GM19467 (cell line): ENCODE results near the gene UTP25.

Source experiments
- ATAC-seq: cut with Tn5 transposase; IDR thresholded peaks from one replicate; pipeline ENCODE4 v1.9.1; 2021; ENCODE audit warnings: mild to moderate bottlenecking, moderate library complexity; ENCODE audit not compliant: unreplicated experiment

Gene UTP25

GRCh38 chr1:209805875-209806760 lies 21.7 kb upstream of the UTP25 start, which contains the start of gene IRF6:
TSS of gene IRF6 (minus strand) at chr1:209806142. CDS start at chr1:209801413, 4,729 bp downstream.
- ATAC-seq, result peak; percentile 86

- ATAC-seq, result no peak
Measured at GRCh38 chr1:209807509-209807908, 20.3 kb upstream of the UTP25 start.

GRCh38 chr1:209808059-209808581 lies 19.7 kb upstream of the UTP25 start:
- ATAC-seq, result no peak

GRCh38 chr1:209809611-209810010 lies 18.2 kb upstream of the UTP25 start:
- ATAC-seq, result no peak

DNA sequence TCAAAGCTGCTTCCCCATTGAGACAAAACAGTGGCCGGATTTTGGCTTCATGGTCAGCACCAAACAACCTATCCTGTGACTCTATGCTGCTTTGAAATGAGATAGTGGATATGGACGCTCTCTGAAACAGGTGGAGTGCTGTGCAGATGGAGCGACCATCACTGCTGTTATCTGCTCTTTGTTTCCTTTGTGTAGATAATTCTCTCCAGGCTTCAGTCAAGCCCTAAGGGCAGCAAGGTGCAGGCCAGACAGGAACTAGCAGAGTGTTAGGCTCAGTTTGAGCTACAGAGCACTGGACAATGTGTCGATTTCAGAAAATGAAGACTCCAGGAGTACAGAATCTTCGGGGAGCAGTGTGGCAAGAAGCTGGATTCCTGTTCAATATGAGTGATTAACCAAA lies 17.0 kb upstream of the UTP25 start:
- no peak for ATAC-seq

DNA sequence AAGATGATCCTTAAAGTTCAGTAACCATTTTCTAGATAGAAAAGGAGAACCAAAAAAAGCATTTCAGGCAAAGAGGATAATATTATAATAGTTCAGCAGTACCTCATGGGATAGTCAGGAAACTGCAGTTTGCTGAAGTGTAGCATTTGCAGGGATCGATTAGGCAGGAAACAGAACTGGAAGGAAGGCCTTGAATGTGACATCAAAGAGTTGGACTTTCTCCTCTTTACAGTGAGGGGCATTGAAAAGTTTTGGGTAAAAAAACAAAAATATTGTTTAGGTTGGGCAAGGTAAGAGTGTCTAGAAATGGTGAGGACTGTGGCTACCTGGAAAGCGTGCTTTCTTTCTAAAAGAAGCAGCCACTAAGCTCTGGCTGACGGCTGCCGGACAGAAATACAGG lies 13.9 kb upstream of the UTP25 start:
- no peak for ATAC-seq

- no peak for ATAC-seq
Measured at GRCh38 chr1:209815490-209815889, 12.3 kb upstream of the UTP25 start.

DNA sequence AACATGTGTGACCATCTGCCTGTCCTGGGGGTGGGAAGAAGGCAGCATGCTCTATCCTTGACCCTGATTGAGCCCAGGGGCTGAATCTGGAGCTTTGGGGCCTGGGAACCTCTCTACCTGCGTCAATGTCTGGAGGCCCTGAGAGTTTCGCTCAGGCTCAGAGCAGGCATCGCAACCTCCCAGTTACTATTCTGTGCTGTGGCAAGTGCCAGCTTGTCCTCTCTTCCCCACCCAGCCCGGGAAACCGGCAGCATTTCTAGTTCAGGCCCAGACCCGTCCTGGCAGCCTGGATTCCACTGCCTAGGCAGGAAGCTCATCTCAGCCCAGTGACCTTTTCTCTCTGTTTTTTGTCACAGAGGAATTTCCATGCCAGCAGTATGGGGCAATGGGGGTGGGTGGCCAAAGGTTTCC lies 11.8 kb upstream of the UTP25 start:
- no peak for ATAC-seq

GRCh38 chr1:209816923-209817322 lies 10.8 kb upstream of the UTP25 start:
- no peak for ATAC-seq

- no peak for ATAC-seq
Measured at GRCh38 chr1:209817691-209818090, 10.1 kb upstream of the UTP25 start.

DNA sequence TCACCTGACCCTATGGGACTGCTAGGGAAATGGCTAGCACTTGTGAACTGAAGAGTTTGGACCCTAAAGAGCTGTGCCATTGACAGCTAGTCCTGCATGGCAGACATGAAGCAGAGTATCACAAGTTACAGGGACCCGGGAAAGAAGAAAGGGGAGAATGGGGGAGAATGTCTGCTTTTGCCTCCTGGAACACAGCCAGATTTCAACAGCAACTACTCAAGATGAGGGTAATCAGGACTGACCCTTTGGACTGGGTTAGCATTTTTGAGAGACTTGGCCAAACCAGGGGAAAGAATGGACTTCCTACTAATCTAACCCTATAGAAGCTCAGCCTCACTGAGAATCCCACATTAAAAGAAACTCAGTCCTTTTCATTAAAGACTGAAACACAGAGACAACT lies 8.7 kb upstream of the UTP25 start:
- ATAC-seq, result no peak

- ATAC-seq, result no peak
Measured at GRCh38 chr1:209820986-209821385, 6.8 kb upstream of the UTP25 start.

DNA sequence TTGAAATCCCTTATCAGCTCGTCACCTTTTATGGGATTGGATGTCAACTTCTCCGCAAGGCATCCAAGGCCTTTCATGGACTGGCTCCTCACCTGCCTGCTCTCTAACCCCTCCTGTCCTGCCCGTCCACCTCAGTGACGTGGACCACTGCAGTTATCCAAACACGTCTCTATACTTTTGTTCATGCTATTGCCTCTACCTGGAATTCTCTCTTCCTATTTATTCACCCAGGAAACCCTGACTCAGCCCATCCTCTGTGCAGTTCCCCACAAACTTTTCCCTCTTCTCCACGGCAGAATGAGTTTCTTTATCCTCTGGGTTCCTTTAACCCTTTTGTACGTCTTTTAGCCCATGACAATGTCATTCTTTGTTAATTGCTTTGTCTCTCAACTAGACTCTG lies 5.1 kb upstream of the UTP25 start:
- ATAC-seq, result no peak

DNA sequence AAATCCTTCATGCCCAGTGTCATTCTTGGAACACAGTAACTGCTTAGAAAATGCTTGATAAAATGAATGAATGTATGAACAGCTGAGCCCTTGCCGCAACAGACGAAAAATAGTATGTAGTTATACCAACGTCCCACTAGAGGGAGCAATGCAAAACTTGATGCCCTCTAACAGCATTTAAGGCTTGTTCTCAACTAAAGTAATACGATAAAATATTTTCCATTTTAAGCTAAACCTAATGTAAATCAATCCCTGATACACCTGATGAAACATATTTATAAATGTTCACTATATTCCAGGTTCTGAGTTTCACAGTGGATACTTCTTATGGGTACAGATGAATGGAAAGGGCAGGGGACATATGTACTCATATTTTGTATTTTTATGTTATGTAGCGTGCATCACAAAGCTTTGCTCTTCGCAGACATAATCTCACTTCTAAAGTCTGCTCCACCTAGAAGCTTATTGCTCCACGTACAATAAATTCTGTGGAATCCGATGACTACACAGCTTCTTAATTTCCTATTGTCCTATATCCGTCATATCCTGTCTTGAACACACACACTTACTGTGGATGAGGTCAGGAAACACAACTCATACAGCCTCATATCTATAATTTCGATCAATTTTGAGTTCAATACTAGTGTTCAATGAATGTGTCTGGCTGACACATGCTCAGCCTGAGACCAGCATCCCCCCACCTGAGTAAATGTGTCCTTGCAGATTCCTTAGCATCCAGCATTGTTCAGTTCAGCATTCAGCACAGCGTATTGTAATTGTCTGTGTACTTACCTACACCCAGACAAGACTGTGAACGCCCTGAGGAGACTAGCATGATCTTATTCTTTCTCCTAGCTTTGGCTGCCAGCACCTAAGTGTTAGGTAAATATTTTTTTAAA lies 4.4 kb upstream of the UTP25 start:
- ATAC-seq, result peak; percentile 36

- ATAC-seq, result no peak
Measured at GRCh38 chr1:209825591-209826434, 2.0 kb upstream of the UTP25 start.

DNA sequence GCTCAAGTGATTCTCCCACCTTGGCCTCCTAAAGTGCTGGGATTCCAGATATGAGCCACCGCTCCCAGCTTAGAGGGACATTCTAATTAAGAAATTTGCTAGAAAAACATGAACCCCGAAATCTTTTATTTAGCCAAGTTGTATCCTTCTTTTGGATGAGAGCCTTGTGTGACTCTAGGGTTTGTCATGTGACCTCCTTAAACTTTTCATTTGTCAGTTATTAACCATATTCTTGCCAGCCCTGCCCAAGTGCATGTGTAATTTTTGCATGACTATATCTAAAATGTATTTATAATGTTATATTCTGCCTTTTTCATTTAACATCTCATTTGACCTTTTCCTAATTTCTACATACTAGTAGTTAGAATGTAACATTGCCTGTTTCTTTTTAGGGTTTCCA lies 1.9 kb downstream of the UTP25 start:
- no peak for ATAC-seq

GRCh38 chr1:209830722-209831121 lies 3.0 kb downstream of the UTP25 start:
- ATAC-seq, result no peak

DNA sequence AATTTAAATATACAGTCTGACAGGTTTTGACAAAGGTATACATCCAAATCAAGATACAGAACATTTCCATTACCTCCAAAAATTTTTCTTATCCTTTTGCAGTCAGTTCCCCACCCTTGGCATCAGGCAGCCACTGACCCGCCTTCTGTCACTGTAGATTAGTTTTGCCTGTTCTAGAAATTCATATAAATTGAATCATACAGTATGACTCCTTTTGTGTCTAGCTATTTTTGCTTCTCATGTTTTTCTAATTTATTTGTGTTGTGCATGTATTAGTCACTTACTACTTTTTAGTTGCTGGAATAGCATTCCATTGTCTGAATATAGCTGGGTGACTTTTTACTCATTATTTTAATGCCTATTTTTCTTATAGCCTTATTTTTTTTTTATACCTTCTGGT lies 3.8 kb downstream of the UTP25 start:
- ATAC-seq, result no peak

GRCh38 chr1:209835782-209836298 lies 8.1 kb downstream of the UTP25 start:
- no peak for ATAC-seq

DNA sequence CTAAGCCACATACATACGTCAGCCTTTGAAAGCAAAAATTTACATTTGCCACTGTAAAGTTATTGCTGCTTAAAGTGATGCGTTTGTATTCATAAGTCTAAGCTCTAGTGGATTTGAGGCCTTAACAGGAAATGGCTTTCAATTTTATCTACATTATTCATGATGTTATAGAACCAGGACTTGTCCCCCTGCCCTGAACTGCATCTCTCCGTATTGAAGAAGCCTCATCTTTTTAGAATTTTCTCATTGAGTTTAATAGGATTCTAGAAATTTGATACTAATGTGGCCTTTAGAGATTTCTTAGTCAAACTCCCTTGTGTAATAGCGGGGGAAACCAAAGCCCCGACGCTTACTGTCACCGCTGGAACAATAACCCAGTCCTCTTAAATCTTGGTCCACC lies 9.9 kb downstream of the UTP25 start:
- ATAC-seq, result no peak
